H1 (cell line): Measurements from ENCODE around the gene CST8. TPM values are rescaled to one million over a fixed set of nuclear protein-coding genes. Genes with fewer than 3 reads are reported as not detected.

ENCODE experiments used
- CTCF ChIA-PET: fragments of 300-600 bp; sonication (Branson Sonifier 250); formaldehyde crosslinking; loops from one replicate; lab custom pipeline; 2021; ENCODE audit not compliant: partially characterized antibody; lab: Charles Lee
- POLR2A ChIA-PET: fragments of 300-600 bp; sonication (Branson Sonifier 250); formaldehyde crosslinking; loops from one replicate; lab custom pipeline; 2021; ENCODE audit warnings: inconsistent platforms; ENCODE audit not compliant: partially characterized antibody; lab: Charles Lee
- DNase-seq, 2 experiments: peaks; one replicate each; pipeline versions ENCODE4 v3.0.0 to v3.0.0-alpha.2; 2010 to 2022; ENCODE audit warnings: low spot score in 2 of 2, low read depth in 1 of 2, mixed read lengths in 1 of 2
- FAIRE-seq: peaks from 2 replicates; lab custom pipeline; 2011; peaks lifted over from hg19 to GRCh38; lab: Jason Lieb, UNC
- H2AFZ ChIP-seq: 2 replicates; pipeline ENCODE4 v1.8.1; 2012; ENCODE audit warnings: low read length, inconsistent platforms
- H2AK5ac ChIP-seq: 2 replicates; pipeline ENCODE4 v1.6.1; 2013; ENCODE audit warnings: low read depth, low read length
- H2BK120ac ChIP-seq: replicated peaks from 2 replicates; pipeline ENCODE3; 2013; ENCODE audit warnings: low read depth, low read length, inconsistent platforms
- H2BK12ac ChIP-seq: 2 replicates; pipeline ENCODE4 v1.6.1; 2013; ENCODE audit warnings: low read depth, low read length
- H2BK15ac ChIP-seq: 2 replicates; pipeline ENCODE4 v1.6.1; 2013; ENCODE audit warnings: low read length
- H2BK20ac ChIP-seq: 2 replicates; pipeline ENCODE4 v1.6.1; 2013; ENCODE audit warnings: low read length
- H2BK5ac ChIP-seq: 2 replicates; pipeline ENCODE4 v1.6.1; 2013; ENCODE audit warnings: low read depth, low read length
- H3K14ac ChIP-seq: 2 replicates; pipeline ENCODE4 v1.6.1; 2013; ENCODE audit warnings: inconsistent platforms; ENCODE audit not compliant: insufficient read length
- H3K18ac ChIP-seq: 2 replicates; pipeline ENCODE4 v1.6.1; 2013; ENCODE audit warnings: low read length; ENCODE audit errors: extremely low read depth
- H3K23ac ChIP-seq: 2 replicates; pipeline ENCODE4 v1.6.1; 2013; ENCODE audit warnings: inconsistent platforms; ENCODE audit not compliant: insufficient read length
- H3K23me2 ChIP-seq: 2 replicates; pipeline ENCODE4 v1.6.1; 2013; ENCODE audit warnings: low read depth, low read length
- H3K27ac ChIP-seq: 2 replicates; pipeline ENCODE4 v1.6.1; 2011; ENCODE audit warnings: low read depth, low read length, inconsistent platforms
- H3K27me3 ChIP-seq, 4 experiments: replicated peaks in 1 of 4; 1 replicate in 1 of 4; 2 replicates in 3 of 4; pipeline versions ENCODE4 v1.6.1 to v1.8.1; 2011 to 2013; ENCODE audit warnings: low read length in 3 of 4, mild to moderate bottlenecking in 3 of 4, inconsistent platforms in 2 of 4, mixed read lengths in 2 of 4, moderate library complexity in 1 of 4; ENCODE audit not compliant: control insufficient read depth in 3 of 4, insufficient read depth in 3 of 4; ENCODE audit errors: extremely low read depth in 1 of 4
- H3K36me3 ChIP-seq, 4 experiments: 2 replicates each; pipeline versions ENCODE4 v1.6.1 to v1.8.1; 2011 to 2013; ENCODE audit warnings: mild to moderate bottlenecking in 4 of 4, low read length in 3 of 4, moderate library complexity in 2 of 4, control low read depth in 1 of 4, inconsistent platforms in 1 of 4; ENCODE audit not compliant: insufficient read depth in 4 of 4, control insufficient read depth in 2 of 4
- H3K4ac ChIP-seq: replicated peaks from 2 replicates; pipeline ENCODE3; 2013; ENCODE audit warnings: low read length, low read depth, mixed read lengths, inconsistent platforms; ENCODE audit not compliant: insufficient read length
- H3K4me1 ChIP-seq, 4 experiments: replicated peaks in 1 of 4; 1 replicate in 1 of 4; 2 replicates in 3 of 4; pipeline versions ENCODE4 v1.6.1 to v1.8.1; 2011 to 2013; ENCODE audit warnings: low read length in 3 of 4, inconsistent platforms in 2 of 4, mixed read lengths in 1 of 4; ENCODE audit not compliant: insufficient read depth in 4 of 4, control insufficient read depth in 3 of 4
- H3K4me2 ChIP-seq, 2 experiments: 2 replicates each; pipeline versions ENCODE4 v1.6.1 to v1.8.1; 2011 to 2013; ENCODE audit warnings: low read depth in 2 of 2, low read length in 2 of 2, control low read depth in 1 of 2, inconsistent platforms in 1 of 2, mild to moderate bottlenecking in 1 of 2; ENCODE audit not compliant: insufficient read depth in 1 of 2
- H3K4me3 ChIP-seq, 4 experiments: fragments of 200-600, 300-600 bp in 1 of 4; sonication (generic), shearing (Covaris generic), sonication (Bioruptor Twin) in 1 of 4; 2 replicates each; pipeline versions ENCODE4 v1.5.1 to v1.8.1; 2011 to 2016; ENCODE audit warnings: low read length in 4 of 4, low read depth in 3 of 4, control low read depth in 2 of 4, inconsistent platforms in 2 of 4, mild to moderate bottlenecking in 2 of 4, mixed read lengths in 1 of 4, moderate library complexity in 1 of 4; ENCODE audit not compliant: insufficient read depth in 2 of 4; ENCODE audit errors: extremely low read depth in 1 of 4
- H3K56ac ChIP-seq: replicated peaks from 2 replicates; pipeline ENCODE3; 2013; ENCODE audit warnings: low read depth, mild to moderate bottlenecking, mixed read lengths, low read length, inconsistent platforms; ENCODE audit not compliant: insufficient read length
- H3K79me1 ChIP-seq: 2 replicates; pipeline ENCODE4 v1.6.1; 2013; ENCODE audit warnings: low read depth, low read length, control low read depth
- H3K79me2 ChIP-seq, 2 experiments: 2 replicates each; pipeline versions ENCODE4 v1.6.1 to v1.8.1; 2012 to 2013; ENCODE audit warnings: low read length in 2 of 2, mild to moderate bottlenecking in 2 of 2, inconsistent platforms in 1 of 2; ENCODE audit not compliant: insufficient read depth in 2 of 2, control insufficient read depth in 1 of 2
- H3K9ac ChIP-seq, 4 experiments: replicated peaks in 1 of 4; 1 replicate in 1 of 4; 2 replicates in 3 of 4; pipeline versions ENCODE4 v1.6.1 to v1.8.1; 2011 to 2013; ENCODE audit warnings: low read depth in 3 of 4, low read length in 3 of 4, control low read depth in 2 of 4, mild to moderate bottlenecking in 2 of 4, moderate library complexity in 2 of 4, inconsistent platforms in 1 of 4; ENCODE audit errors: extremely low read depth in 1 of 4
- H3K9me3 ChIP-seq, 2 experiments: 2 replicates each; pipeline versions ENCODE4 v1.6.1 to v1.8.1; 2012 to 2013; ENCODE audit warnings: mild to moderate bottlenecking in 2 of 2, moderate library complexity in 2 of 2, control low read depth in 1 of 2, inconsistent platforms in 1 of 2, low read depth in 1 of 2, low read length in 1 of 2, mixed read lengths in 1 of 2; ENCODE audit not compliant: insufficient read depth in 2 of 2
- H4K20me1 ChIP-seq, 2 experiments: replicated peaks in 1 of 2; 2 replicates each; pipeline versions ENCODE3 to v1.8.1; 2011 to 2013; ENCODE audit warnings: inconsistent platforms in 2 of 2, low read length in 2 of 2, mild to moderate bottlenecking in 1 of 2; ENCODE audit not compliant: insufficient read depth in 2 of 2, control insufficient read depth in 1 of 2
- H4K5ac ChIP-seq: 2 replicates; pipeline ENCODE4 v1.6.1; 2013; ENCODE audit warnings: low read length, low read depth, mixed read lengths, inconsistent platforms; ENCODE audit not compliant: insufficient read length
- H4K8ac ChIP-seq: 2 replicates; pipeline ENCODE4 v1.8.0; 2013; ENCODE audit warnings: mild to moderate bottlenecking, moderate library complexity, low read length, inconsistent platforms; ENCODE audit not compliant: insufficient read depth; ENCODE audit errors: extremely low read depth
- H4K91ac ChIP-seq: replicated peaks from 2 replicates; pipeline ENCODE3; 2013; ENCODE audit warnings: low read length, mixed read lengths, inconsistent platforms; ENCODE audit not compliant: insufficient read length
- HDAC6 ChIP-seq: IDR thresholded peaks from one replicate; pipeline ENCODE4 v1.7.1; 2012; ENCODE audit warnings: low read depth, mild to moderate bottlenecking, inconsistent platforms, low read length, moderate library complexity
- WGBS, 2 experiments: shearing (Covaris generic) in 1 of 2; methylation state at CpG; one replicate each; pipeline versions ENCODE4 v1.1.6 to v1.1.7; 2013 to 2015; ENCODE audit warnings: low lambda C conversion rate in 2 of 2, mixed read lengths in 2 of 2, inconsistent platforms in 1 of 2, low coverage in 1 of 2, missing lambda C conversion rate in 1 of 2; ENCODE audit not compliant: insufficient replicate concordance in 2 of 2, insufficient coverage in 1 of 2, insufficient read length in 1 of 2; ENCODE audit errors: extremely low coverage in 1 of 2, missing lambda C conversion rate in 1 of 2; 5-methylcytosine and 5-hydroxymethylcytosine counted together
- polyA plus RNA-seq, 7 experiments: library from polyadenylated mRNA; depleted of rRNA in 3 of 7; stranded (reverse) in 5 of 7; unstranded in 2 of 7; fragments of >200 nt in 5 of 7; fragments of 200-250 nt in 2 of 7; gene quantifications; 1 replicate in 5 of 7; 2 replicates in 1 of 7; 4 replicates in 1 of 7; pipeline versions ENCODE4 v1.2.1 to v1.2.3, GENCODE V29; 2011 to 2013; ENCODE audit warnings: missing spikeins in 2 of 7, mixed read lengths in 2 of 7
- total RNA-seq: library from RNA; stranded (reverse); fragmentation: NEBNext Ultra II Directional; extraction: Animal tissue kit (Norgen Biotek cat#: 25700); gene quantifications from 2 replicates; pipeline ENCODE4 v1.2.1, GENCODE V29; 2021

CST8 gene
- total and polyA plus RNA-seq, 2 of the 8 experiments (the other 6 are each of a cell fraction or from before 2014, with no cell fraction given), result not detected

DNA sequence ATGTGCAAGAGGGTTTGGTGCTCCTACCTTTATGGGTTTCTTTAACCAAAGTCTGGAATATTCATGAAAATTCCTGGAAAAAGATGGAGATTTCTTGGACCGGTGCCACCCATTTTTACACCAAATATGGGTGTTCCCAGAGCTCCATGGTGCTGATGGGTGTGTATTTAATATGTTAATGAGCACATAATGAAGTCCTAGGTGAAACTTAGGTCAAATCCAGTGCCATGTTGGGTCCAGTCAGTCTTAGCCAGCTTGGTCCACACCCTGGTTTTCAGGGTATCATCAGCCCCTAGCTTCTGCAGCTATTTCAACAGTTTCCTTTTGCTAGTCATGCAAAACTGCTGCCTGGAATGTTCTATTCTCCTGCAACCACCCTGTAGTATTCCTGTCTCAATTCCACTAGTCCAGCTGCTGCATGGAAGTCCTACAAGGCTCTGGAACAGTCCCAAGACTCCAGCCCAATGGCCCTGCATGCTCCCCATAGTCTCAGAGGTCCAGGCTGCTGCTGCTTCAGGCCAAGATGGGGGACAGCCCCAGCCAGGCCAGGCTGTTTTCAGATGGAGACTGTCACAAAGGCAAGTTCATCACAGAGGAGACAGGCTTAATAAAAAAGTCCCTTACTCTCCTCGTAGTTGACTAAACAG lies 45.5 kb downstream of the CST8 start:
- no peak overlapping the region for H3K23ac ChIP-seq
- no peak overlapping the region for H3K4me2 ChIP-seq
- no peaks in the 10 kb centered on the region for H4K20me1 ChIP-seq
- H3K14ac ChIP-seq, result no peak overlapping the region
- DNase-seq (no peak), FAIRE-seq (no peak)
- H3K27ac ChIP-seq, result no peak overlapping the region
- peak overlapping the region; percentile 17; the same call in 1 of the 2 replicates for H2BK20ac ChIP-seq
- no peak overlapping the region for H2BK15ac ChIP-seq
- ChIA-PET CTCF (no interaction called here), POLR2A (no interaction called here)
- no peak overlapping the region for H2BK5ac ChIP-seq
- no peak overlapping the region for H3K56ac ChIP-seq
- H4K5ac ChIP-seq, result no peak overlapping the region
- H2AFZ ChIP-seq, result no peak overlapping the region
- 95% methylated on average over 2 of the region's 2 CpGs; no CpG with 5 or more reads in 1 of the 2 experiments for WGBS, 2 experiments
- H4K8ac ChIP-seq, result no peak overlapping the region
- H3K23me2 ChIP-seq, result no peaks in the 10 kb centered on the region
- no peak overlapping the region for H4K91ac ChIP-seq
- TF ChIP-seq HDAC6, result no peak
- H3K9ac ChIP-seq, result no peak overlapping the region
- H3K9me3 ChIP-seq, result no peaks in the 10 kb centered on the region
- H3K4ac ChIP-seq, result no peak overlapping the region
- H3K18ac ChIP-seq, result no peak overlapping the region
- H3K27me3 ChIP-seq, result peaks cover 0 to 4% (median 0%) of the 10 kb centered on the region in 4 experiments; a peak in 2 of 7 replicates
- no peaks in the 10 kb centered on the region for H3K79me1 ChIP-seq
- no peaks in the 10 kb centered on the region for H3K79me2 ChIP-seq
- no peaks in the 10 kb centered on the region for H3K36me3 ChIP-seq
- no peak overlapping the region; the same call in 1 of the 2 replicates for H2BK12ac ChIP-seq
- H3K4me1 ChIP-seq, result peaks cover 0 to 26% (median 10%) of the 10 kb centered on the region in 4 experiments; a peak in 6 of 7 replicates
- no peak overlapping the region for H2BK120ac ChIP-seq
- no peak overlapping the region for H3K4me3 ChIP-seq
- H2AK5ac ChIP-seq, result no peak overlapping the region; the same call in 1 of the 2 replicates
